Stimulated activated CD8-positive, alpha-beta memory T cell treated with anti-CD3 and anti-CD28 coated beads, Interleukin-15, amount 100 ng/mL, for 4 hours (primary cell): Measurements from ENCODE around the gene CLIP1.
"Not testable (repeated sequence)": the region's sequence is repeated elsewhere in the genome, so short reads cannot be mapped to it uniquely, and the experiment has no call there.

Experiments used
- DNase-seq, 2 donors: peaks; one replicate each; pipeline ENCODE4 v3.0.0-alpha.2; 2020; ENCODE audit warnings: low read depth in 2 of 2

The CLIP1 gene

GRCh38 chr12:122435186-122435585 is 12.7 kb upstream of the CLIP1 start:
- no peak for DNase-seq

GRCh38 chr12:122429043-122429442 is 6.6 kb upstream of the CLIP1 start:
- not testable (repeated sequence) for DNase-seq

GRCh38 chr12:122427403-122427802 is 4.9 kb upstream of the CLIP1 start:
- DNase-seq: no peak

DNA sequence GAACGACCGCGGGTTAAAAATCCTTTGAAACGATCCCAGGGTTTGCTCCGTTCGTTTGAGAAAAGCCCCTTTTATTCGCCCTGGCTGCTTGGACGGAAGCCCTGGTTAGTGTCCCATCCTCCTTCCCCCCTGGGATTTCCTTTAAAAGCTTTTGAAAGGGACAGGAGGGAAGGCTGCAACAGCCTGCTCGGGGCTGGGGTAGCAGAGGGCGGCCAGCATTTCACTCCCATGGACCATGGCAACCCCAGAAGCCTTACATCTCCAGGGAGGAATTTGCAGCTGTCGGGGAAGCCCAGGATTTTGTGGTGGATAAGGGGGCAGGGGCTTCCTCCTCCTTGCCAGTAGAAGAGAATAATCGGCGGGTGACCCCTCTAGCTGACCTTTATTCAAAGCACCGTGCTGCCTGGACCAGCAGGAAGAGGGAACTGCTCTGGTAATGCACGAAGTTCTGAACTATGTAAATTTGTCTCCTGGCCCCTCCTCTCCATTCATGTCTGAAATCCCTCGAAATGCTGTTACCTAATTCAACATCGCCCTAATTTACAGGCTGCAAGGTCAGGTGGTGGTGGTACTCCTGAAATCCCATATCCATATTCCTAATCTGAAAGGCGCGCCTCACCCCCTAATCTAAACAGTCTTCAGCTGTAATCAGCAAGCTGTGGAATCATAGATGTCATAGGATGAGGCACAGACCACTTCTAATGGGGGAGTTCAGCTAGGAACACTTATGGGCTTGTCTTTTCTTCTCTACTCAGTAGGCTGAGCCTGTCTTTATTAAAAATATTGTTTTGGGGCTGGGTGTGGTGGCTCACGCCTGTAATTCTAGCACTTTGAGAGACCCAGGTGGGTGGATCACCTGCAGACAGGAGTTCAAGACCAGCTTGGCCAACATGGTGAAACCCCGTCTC is 1.0 kb upstream of the CLIP1 start:
- no peak for DNase-seq

- peak in 1 of 2 donors; percentile 23 for DNase-seq
These were observed 325 bp upstream of the CLIP1 start for GRCh38 chr12:122422730-122423257.

GRCh38 chr12:122421187-122421820 is 1.2 kb downstream of the CLIP1 start:
- no peak for DNase-seq

DNA sequence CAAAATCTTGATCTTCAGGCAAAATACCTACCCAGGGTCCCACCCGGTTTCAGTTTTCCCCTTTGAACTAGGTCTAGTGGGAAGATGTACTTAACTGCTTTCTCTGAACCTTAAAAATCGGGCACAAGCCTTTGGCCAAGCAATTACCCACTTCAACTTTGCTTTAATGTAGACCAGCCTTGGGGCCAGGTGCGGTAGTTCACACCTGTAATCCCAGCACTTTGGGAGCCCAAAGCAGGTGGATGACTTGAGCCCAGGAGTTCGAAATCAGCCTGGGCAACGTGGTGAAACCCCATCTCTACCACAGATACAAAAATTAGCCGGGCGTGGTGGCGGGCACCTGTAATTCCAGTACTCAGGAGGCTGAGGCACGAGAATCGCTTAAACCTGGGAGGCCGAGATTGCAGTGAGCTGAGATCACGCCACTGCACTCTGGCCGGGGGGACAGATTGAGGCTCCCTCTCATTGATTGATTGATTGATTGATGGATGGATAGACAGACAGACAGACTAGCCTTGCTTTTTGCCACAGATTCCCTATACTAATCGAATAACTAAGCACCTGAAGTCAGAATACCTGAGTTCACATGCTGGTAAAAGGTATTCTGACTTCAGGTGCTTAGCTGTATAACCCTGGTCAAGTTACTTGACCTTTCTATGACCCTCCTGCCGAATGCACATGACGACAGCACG is 1.9 kb downstream of the CLIP1 start:
- no peak for DNase-seq

DNA sequence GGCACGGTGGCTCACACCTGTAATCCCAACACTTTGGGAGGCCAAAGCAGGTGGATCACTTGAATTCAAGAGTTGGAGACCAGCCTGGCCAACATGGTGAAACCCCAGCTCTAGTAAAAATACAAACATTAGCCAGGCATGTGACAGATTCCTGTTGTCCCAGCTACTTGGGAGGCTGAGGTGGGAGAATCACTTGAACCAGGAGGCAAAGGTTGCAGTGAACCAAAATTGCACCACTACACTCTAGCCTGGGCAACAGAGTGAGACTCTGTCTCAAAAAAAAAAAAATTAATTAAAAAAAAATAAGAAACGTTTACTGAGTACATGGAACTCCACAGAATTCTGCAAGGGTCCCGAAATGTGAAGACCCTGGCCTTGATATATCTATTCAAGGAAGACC is 3.4 kb downstream of the CLIP1 start:
- DNase-seq: not testable (repeated sequence)

GRCh38 chr12:122415665-122416064 is 6.8 kb downstream of the CLIP1 start:
- DNase-seq: not testable (repeated sequence)

DNA sequence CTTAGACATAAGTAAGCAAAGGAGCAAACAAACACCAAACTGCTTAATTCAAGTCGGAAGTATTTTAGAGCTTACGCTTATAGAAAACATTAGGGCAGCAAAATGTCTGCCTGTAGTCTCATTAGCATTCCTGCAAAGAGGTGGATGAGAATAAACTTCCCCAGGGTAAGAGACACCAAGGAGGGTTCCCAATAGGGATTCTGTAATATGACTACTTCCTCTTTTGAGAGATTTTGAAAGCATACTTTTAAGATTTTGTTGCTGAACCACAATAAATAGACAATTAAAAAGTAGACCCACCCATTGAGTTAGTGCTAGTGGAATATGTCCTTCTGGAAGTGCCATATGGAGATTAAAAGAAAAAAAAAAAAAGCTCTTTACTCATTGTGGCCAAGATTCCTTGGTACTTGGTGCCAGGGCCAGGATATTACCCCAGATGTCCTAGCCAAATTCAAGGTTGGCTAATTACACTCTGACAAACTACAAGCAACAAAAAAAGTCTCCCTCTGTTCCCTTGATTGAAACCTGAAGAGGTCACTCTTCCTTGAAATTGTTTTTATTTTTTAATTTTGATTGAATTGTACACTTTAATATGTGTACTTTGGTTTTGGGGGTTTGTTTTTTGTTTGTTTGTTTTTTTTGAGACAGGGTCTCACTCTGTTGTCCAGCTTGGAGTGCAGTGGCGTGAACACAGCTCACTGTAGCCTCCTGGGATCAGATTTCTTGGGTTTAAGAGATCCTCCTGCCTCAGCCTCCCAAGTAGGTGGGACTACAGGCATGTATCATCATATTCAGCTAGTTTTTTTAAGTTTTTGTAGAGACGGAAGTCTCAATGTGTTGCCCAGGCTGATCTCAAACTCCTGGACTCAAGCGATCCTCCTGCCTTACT is 8.7 kb downstream of the CLIP1 start:
- no peak for DNase-seq

DNA sequence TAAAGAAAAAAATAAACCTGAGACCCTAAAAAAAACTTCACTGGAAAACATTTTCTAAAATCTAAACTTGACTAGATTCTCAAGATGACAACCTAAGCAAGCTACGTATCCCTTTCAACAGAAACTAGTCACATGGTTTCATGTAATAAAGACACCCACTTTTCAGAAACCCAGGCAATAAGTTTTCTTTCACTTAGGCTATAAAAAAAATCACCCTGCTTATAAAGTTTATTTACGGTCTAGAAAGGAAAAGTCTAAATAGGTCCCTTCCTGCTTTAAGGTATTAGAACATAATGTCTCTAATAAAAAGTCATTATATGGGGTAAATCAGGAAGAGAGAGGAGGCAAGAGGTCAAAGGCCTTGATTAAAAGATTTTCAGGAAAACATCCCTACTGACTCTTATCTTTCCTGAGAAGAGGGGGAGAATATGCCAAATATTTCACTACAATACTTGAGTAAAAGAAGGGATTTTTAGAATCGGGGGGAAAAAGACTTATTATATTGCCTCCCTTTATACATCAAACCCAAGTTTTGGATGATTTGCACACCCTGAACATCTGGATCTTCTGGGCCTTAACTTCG is 9.5 kb downstream of the CLIP1 start:
- no peak for DNase-seq

DNA sequence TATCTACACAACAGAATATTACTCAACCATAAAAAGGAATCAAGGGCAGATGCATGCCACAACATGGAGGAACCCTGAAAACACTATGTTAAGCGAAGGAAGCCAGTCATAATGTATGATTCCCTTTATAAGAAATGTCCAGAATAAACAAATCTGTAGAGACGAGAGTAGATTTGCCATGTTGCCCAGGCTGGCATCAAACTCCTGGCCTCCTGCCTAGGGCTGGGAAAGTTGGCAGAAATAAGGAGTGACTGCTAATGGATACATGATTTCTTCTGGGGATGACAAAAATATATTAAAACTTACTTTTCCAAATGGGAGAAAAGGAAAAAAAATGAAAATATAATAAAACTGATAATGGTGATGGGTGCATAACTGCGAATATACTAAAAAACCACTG is 10.9 kb downstream of the CLIP1 start:
- no peak for DNase-seq

- no peak for DNase-seq
These were observed 15.3 kb downstream of the CLIP1 start for GRCh38 chr12:122407208-122407607.

DNA sequence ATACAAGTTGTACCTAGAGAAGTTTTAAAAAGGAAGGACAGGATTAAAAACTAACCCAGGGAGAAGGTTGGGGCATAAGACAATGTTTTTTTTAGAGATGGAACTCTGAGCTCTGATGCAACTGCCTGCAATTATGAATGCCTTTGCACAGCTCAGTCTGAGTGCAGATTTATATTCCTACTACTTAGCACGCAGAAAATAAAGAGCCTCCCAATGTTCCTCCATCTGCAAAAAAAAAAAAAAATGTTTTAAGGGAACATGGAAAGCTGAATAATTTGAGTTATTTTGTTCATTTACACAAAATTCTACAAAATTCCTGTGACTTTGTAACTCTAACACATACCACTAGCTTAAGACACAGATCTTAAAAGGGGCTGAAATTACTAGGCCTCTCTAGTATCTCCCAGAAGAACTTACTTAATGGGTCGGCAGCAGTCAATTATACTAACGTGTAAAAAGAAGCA is 15.7 kb downstream of the CLIP1 start:
- no peak for DNase-seq

DNA sequence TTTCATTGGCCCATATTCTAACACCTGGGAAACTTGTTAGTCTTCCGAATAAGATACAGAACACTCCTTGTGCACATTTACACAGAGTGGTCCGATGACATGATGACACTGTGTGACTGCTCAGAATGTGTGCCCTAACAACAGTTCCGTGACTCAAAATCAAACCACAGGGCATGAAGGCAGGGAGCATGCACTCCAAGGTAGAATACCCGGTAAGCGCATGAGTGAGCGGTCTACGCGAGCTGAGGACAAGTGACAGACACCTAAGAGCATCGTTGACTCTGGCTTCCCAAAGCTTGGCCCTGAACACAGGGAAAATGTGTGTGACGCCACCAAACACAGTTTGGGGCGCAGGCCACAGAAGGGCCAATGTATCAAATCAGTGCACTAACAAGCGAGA is 18.6 kb downstream of the CLIP1 start:
- DNase-seq: no peak

DNA sequence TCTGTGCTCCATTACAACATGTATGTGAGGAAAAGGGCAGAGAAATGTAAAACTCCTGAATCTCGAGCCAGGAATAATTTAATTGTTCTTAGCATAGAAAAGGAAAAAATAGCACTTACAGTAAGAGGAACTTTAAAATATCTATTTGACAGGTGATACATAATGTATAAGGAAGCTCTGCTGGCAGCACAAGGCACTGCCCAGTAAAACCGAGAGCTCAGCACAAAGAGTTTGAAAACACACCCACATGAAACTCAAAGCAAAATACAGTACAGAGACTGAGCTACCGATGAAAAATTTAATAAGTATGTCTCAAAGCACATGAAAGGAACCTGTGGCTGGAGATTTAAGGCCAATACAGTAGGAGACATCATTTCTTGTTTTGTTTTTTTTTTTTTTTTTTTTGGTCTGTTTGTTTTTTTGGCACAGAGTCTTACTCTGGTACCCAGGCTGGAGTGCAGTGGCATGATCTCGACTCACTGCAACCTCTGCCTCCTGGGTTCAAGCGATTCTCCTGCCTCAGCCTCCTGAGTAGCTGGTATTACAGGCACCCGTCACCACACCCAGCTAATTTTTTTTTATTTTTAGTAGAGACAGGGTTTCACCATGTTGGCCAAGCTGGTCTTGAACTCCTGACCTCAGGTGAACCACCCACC is 19.2 kb downstream of the CLIP1 start:
- DNase-seq: no peak

DNA sequence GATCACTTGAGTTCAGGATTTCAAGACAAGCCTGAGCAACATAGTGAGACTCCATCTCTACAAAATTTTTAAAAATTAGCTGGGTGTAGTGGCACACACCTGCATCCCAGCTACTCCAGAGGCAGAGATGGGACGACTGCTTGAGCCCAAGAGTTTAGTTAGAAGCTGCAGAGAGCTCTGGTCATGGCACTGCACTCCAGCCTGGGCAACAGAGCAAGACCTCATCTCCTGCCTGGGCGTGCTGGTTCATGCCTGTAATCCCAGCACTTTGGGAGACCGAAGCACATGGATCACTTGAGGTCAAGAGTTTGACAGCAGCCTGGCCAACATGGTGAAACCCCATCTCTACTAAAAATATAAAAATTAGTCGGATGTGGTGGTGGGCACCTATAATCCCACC is 20.2 kb downstream of the CLIP1 start:
- DNase-seq: no peak

DNA sequence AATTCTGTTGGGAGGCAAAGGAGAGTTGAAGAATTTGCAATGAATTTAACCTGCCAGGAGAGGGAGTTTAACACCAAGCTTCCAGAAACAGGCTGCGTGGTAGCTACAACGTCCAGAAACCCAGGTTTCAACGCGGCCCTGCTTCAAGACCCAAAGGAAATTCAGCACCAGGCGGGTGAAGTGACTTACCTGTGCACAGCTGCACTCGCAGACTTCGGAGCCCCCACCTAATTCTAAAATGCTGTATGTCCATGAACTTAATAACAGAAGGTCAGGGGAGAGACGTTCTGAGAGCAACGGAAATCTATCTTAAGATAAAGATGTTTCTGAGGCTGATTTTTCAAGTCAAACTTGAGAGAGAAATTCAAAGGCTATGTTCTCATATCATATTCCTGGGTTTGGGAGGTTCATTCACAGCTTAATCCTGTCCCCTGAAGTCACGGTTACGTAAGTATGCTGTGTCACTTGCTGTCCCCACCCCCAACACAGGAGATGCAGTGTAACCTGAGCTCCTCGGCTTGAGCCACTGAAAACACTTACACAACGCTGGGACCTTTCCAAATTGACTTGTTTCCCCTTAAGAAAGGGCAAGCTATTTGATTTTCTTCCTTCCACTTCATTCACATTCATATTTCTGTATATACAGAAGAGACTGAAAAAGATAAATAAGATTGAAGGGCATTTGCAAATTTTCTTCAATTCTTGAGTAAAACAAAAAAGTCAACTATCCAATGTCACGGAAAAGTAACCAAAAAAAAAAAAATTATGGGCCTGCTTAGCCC is 22.7 kb downstream of the CLIP1 start:
- no peak for DNase-seq

DNA sequence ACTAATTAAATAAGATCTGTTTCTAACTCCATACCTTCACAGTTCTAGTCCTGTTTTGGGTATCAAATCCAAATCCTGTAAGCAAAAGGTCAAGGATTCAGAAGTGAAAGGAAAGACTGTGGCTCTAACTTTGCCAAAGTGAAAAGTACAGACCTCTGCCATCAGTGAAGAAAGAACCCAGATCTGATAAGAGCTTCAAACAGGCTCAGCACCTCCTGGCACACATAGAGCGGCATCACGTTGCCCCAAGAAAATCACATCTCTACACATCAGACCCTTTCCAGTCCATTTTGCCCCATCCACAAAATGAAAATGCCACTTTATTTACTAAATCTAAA is 23.2 kb downstream of the CLIP1 start:
- no peak for DNase-seq

- DNase-seq: not testable (repeated sequence)
These were observed 24.5 kb downstream of the CLIP1 start for GRCh38 chr12:122397981-122398380.
